Colonic mucosa (tissue), 4 donors: ENCODE measurements around the gene LHPP. TPM values are rescaled to one million over a fixed set of nuclear protein-coding genes. Genes with fewer than 3 reads are reported as not detected.
A peak's percentile ranks its signal among the peaks of the same experiment; 100 is the strongest.
"Not testable (repeated sequence)": the region's sequence is repeated elsewhere in the genome, so short reads cannot be mapped to it uniquely, and the experiment has no call there.

Experiments used
- DNase-seq: peaks from one replicate; pipeline ENCODE4 v3.0.0-alpha.2; 2020
- H3K27ac ChIP-seq: fragments of 200-600 bp; one replicate; pipeline ENCODE4 v1.8.0; 2021
- H3K27me3 ChIP-seq: fragments of 200-600 bp; one replicate; pipeline ENCODE4 v1.8.0; 2021
- H3K36me3 ChIP-seq: fragments of 200-600 bp; one replicate; pipeline ENCODE4 v1.8.0; 2021
- H3K4me1 ChIP-seq: fragments of 200-600 bp; one replicate; pipeline ENCODE4 v1.8.0; 2021; ENCODE audit warnings: mild to moderate bottlenecking
- H3K4me3 ChIP-seq: fragments of 200-600 bp; one replicate; pipeline ENCODE4 v1.8.0; 2021
- H3K9ac ChIP-seq, 2 donors: one replicate each; pipeline ENCODE4 v1.7.0; 2013; ENCODE audit warnings: control low read depth in 2 of 2, low read depth in 2 of 2, low read length in 2 of 2
- H3K9me3 ChIP-seq: fragments of 200-600 bp; one replicate; pipeline ENCODE4 v1.8.0; 2021
- CTCF ChIP-seq: fragments of 200-600 bp; IDR thresholded peaks from one replicate; pipeline ENCODE4 v1.8.0; 2022; ENCODE audit warnings: antibody characterized with exemption, mild to moderate bottlenecking
- intact Hi-C: fragments of 100-400 bp; cut with DNase I; formaldehyde crosslinking; loops from one replicate; pipeline ENCODE4 v1.14.1; 2022
- total RNA-seq, 2 donors: library from RNA; stranded (reverse); fragmentation: NEBNext Ultra II Directional in 1 of 2; extraction: Animal tissue kit (Norgen Biotek cat#: 25700) in 1 of 2; gene quantifications; one replicate each; pipeline ENCODE4 v1.2.1, GENCODE V29; 2021
- donor health status: healthy.
- donor health status: DM: no; HTN: no; CAD: no.
- donor health status: DM: no; HTN: no; CAD: no.

The LHPP gene
- total RNA-seq, 2 donors from 2014 or later = 12.8 to 24.6 TPM

- no peak overlapping the region for H3K27ac ChIP-seq
- H3K4me3 ChIP-seq = no peak overlapping the region
- no peak for DNase-seq
- no peaks in the 10 kb centered on the region for H3K9me3 ChIP-seq
- no peaks in the 10 kb centered on the region for H3K27me3 ChIP-seq
- intact Hi-C loops = no loop called here
- H3K9ac ChIP-seq = no peak overlapping the region
- no peaks in the 10 kb centered on the region for H3K36me3 ChIP-seq
- no peak for TF ChIP-seq CTCF
- no peaks in the 10 kb centered on the region for H3K4me1 ChIP-seq
Measured at GRCh38 chr10:124436191-124436638, 25.4 kb upstream of the LHPP start.

GRCh38 chr10:124441694-124442093 is 19.9 kb upstream of the LHPP start:
- H3K27me3 ChIP-seq, H3K27ac ChIP-seq, H3K4me3 ChIP-seq, DNase-seq, H3K4me1 ChIP-seq, H3K9me3 ChIP-seq, intact Hi-C loops, H3K36me3 ChIP-seq, H3K9ac ChIP-seq: not testable (repeated sequence)

- DNase-seq = no peak
- Histone ChIP-seq H3K27me3 (peaks cover 57% of the 10 kb centered on the region), H3K4me1 (peaks cover 5% of the 10 kb centered on the region), H3K36me3 (no peaks in the 10 kb centered on the region), H3K4me3 (no peak overlapping the region), H3K9me3 (no peaks in the 10 kb centered on the region), H3K9ac (no peak overlapping the region), H3K27ac (no peak overlapping the region)
- TF ChIP-seq CTCF = no peak
- intact Hi-C loops = no loop called here
Measured at GRCh38 chr10:124446830-124447750, 14.5 kb upstream of the LHPP start.

- Histone ChIP-seq H3K9ac (no peak overlapping the region), H3K4me1 (peaks cover 5% of the 10 kb centered on the region), H3K36me3 (no peaks in the 10 kb centered on the region), H3K27me3 (peaks cover 57% of the 10 kb centered on the region), H3K4me3 (no peak overlapping the region), H3K27ac (no peak overlapping the region), H3K9me3 (no peaks in the 10 kb centered on the region)
- intact Hi-C loops = no loop called here
- no peak for TF ChIP-seq CTCF
- no peak for DNase-seq
Measured at GRCh38 chr10:124447751-124448466, 13.7 kb upstream of the LHPP start.

- H3K27ac ChIP-seq = no peak overlapping the region
- peaks cover 57% of the 10 kb centered on the region for H3K27me3 ChIP-seq
- H3K9me3 ChIP-seq = no peaks in the 10 kb centered on the region
- no peaks in the 10 kb centered on the region for H3K36me3 ChIP-seq
- no peak for TF ChIP-seq CTCF
- no peak overlapping the region for H3K4me3 ChIP-seq
- H3K4me1 ChIP-seq = peaks cover 5% of the 10 kb centered on the region
- intact Hi-C loops = no loop called here
- no peak for DNase-seq
- H3K9ac ChIP-seq = peak overlapping the region in 1 of 2 donors; percentile 2
Measured at GRCh38 chr10:124448696-124449169, 12.9 kb upstream of the LHPP start.
